CD4-positive, alpha-beta T cell treated with Interferon alpha-2 for 1 hour (primary cell): ENCODE measurements around the gene MALT1.
"Not testable (repeated sequence)": the region's sequence is repeated elsewhere in the genome, so short reads cannot be mapped to it uniquely, and the experiment has no call there.

Experiments used
- DNase-seq, 2 donors: peaks; one replicate each; pipeline ENCODE4 v3.0.0-alpha.2; 2020 to 2022

MALT1 gene

DNA sequence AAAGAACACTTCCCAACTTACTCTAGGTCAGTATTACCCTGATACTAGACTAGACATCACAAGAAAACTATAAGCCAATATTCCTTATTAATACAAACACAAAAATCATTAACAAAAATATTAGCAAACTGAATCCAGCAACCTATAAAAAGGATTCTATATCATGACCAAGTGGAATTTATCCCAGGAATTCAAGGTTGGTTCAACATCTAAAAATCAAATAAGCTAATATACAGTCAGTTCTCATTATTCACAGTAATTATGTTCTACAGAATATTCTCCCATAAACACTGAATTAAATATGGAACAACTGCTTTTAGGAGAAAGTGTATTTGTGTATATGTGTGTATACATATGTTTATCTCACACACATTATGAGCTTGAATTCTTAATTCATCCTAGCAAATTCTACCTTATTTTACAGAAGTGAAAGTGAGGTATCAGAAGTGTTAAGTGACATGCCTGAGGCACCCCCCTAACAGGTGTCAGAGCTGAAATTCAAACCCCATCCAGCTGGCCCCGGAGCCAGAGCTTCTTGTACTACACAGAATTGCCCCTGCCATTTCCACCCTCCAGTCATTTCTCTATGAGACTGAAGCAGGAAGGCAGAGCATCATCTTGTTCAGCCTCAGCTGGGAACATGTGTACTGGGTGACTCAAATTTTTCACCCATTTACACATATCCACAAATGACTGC is 77.8 kb downstream of the MALT1 start:
- DNase-seq: no peak

GRCh38 chr18:58753976-58754375 is 82.7 kb downstream of the MALT1 start:
- DNase-seq: no peak

DNA sequence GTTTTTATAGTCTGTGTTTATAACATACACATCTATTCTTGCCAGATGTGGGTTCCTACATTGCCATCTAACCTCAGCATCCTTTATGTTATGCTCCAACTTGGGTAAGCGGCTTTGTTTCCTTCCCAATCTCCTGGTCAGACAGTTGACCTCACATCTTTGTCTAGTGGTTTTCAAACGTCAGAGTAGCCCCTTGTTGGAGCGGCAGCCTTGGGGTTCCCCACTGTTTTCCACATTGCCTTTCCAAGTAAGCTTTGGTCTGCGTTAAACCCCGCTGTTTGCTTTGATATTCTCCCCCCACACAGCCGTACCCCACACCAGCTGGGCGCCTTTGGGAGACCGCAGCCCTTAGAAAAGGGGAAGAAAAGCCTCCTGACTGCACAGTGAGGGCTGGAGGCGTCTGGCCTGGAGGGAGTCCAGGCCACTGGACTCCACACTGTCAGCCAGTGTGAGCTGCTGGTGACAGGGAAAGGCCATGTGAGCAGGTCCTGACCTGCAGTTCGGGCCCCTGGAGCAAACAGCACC is 83.3 kb downstream of the MALT1 start:
- peak; percentile 8 to 10 for DNase-seq

GRCh38 chr18:58755304-58756010 is 84.2 kb downstream of the MALT1 start:
- peak; percentile 14 to 17 for DNase-seq

GRCh38 chr18:58756148-58756547 is 84.9 kb downstream of the MALT1 start:
- no peak for DNase-seq

DNA sequence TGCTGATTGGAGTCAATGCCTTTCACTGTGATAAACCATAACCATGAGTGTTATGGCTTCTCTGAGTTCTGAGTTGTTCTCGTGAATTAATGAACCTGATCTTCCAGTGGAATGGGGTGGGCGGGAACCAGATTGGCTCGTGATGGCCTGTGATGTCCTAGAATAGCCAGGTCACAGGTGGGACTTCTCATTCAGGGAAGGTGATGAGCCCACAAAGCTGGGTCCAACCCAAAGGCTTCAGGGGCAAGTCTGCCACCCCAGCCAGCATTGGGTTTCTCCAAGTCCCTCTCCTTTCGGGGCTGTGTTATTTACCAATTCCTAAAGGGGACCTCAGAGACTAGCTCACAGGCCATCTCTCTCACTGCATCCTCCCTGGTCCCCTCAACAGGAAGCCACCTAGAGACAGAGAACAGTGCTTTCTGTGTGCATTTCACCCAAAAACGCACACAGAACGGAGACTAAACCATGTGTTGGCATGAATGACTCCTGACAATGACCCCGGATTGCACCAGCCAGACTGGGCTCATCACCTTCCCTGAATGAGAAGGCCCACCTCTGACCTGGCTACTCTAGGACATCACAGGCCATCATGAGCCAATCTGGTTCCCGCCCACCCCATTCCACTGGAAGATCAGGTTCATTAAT is 85.5 kb downstream of the MALT1 start:
- no peak for DNase-seq

DNA sequence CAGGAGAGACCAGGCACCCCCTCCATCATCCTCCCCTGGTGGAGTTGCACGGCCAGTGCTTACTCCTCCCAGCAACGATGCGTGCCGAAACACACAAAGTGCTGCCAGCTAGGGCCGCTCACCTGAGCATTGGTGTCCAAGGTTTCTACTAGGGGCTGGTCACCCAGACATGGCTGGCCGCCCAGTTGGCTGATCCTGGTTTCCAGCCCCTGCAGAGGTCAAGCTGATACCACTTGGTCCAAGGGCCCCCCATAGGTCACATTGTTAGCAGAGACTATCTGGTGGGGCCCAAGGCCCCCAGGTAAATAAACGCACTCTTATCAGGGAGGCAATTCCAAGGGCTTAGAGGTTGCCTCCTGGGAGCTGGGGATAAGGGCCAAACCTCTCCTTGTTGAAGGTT is 86.1 kb downstream of the MALT1 start:
- DNase-seq: not testable (repeated sequence)

DNA sequence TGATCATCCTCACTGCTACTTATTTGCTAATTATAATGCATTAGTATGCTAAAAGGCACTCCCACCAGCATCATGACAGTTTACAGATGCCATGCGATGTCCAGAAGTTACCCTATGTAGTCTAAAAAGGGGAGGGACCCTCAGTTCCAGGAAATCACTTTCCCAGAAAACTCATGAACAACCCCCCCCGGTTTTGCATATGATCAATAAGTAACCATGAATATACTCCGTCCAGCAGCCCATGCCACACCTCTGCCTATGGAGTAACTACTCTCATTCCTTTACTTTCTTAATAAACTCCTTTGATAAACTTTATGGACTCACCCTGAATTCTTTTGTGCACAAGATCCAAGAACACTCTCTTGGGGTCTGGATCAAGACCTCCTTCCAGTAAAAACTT is 86.8 kb downstream of the MALT1 start:
- DNase-seq: no peak

- no peak for DNase-seq
Observed at GRCh38 chr18:58758606-58759005, 87.3 kb downstream of the MALT1 start.

- DNase-seq: peak in 1 of 2 donors; percentile 26
Observed at GRCh38 chr18:58761241-58761969, 90.1 kb downstream of the MALT1 start.

- DNase-seq: no peak
Observed at GRCh38 chr18:58761970-58762780, 90.9 kb downstream of the MALT1 start.

DNA sequence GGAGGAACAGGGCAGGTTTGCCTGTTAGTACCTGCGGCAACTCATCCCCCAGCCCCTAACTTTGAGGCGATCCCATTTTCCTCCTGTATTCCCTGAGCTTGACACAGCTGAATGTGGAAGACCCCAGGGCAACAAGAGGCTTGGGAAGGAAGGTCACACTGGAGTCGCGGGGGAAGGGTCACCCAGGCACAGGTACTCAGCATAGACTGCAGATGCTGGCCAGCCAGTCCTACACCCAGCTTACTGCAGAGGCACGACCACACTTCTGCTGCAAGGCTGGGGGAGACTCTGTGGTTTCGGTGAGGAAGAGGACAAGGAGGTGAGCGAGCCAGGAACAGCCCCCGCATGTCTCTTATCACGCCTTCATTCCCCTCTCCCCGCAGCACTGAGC is 91.5 kb downstream of the MALT1 start:
- no peak for DNase-seq

GRCh38 chr18:58766164-58766563 is 94.9 kb downstream of the MALT1 start:
- DNase-seq: no peak

- no peak for DNase-seq
Observed at GRCh38 chr18:58766946-58767345, 95.7 kb downstream of the MALT1 start.

DNA sequence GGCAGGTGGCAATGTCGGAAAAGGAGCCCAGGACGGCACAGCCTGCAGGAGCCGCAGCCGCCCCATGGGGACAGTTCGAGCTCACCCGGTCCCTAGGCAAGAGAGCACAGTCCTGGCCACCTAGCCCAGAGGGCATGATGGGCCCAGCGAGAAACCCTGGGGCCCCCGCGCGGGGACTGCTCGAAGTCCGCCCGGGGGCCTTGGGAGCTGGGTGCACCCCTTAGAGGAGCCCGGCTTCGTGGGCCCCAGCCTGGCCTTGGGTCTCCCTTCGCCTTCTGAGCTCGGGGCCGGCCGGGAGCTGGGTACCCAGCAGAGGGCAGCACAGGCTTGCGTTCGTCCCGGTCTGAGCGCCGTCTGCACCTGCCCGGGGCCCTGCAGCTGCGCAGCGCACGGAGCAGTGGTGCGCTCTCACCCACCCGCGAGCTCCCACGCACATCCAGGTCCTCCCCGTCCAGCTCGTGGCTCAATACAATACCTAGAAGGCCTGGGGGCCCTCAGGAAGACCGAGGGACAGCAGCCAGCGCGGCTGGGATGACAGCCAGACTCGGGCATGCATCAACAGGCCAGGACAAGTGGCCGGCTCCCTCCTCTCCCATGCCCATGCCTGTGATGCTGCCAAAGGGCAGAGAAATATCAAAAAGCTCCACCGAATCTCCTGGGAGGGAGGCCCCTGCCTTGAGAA is 97.2 kb downstream of the MALT1 start:
- DNase-seq: peak; percentile 62 to 68

GRCh38 chr18:58769321-58769720 is 98.1 kb downstream of the MALT1 start:
- DNase-seq: no peak

DNA sequence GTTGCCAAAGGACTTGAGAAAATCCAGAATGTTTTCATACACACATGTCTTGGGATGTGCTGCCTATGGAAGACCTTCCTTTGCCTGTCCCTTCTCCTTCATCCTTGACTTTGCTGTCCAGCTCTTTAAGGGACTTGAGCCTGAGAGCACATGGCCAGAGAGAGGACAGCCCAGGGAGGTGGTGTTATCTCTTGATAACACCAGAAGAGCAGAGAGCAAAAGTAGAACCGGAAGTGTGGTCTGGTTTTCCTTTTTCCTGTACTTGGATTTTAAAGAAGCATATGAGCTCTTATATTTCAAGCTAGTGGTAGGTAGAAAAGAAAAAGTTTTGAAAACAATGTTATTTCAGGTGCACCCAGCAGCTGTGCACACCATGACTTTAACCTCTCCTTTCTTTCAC is 99.3 kb downstream of the MALT1 start:
- DNase-seq: no peak

DNA sequence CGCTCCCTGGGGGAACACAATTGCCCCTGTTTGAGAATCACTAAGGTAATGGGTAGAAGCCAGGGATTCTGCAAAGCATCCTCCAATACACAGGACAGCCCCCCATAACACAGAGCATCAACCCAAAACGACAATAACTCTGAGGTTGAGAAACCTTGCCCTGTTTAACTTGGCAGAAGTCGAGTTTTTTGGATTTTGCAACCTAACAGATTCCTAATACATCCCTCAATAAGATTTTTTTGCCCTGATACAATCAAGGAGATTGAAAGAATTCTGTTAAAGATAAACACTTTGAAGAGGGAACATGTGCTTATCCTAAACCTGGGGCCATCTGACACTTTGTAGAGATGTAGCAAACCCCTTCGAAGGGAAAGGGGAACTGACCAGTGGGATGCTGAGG is 100.9 kb downstream of the MALT1 start:
- no peak for DNase-seq

- no peak for DNase-seq
Observed at GRCh38 chr18:58776084-58776483, 104.8 kb downstream of the MALT1 start.

DNA sequence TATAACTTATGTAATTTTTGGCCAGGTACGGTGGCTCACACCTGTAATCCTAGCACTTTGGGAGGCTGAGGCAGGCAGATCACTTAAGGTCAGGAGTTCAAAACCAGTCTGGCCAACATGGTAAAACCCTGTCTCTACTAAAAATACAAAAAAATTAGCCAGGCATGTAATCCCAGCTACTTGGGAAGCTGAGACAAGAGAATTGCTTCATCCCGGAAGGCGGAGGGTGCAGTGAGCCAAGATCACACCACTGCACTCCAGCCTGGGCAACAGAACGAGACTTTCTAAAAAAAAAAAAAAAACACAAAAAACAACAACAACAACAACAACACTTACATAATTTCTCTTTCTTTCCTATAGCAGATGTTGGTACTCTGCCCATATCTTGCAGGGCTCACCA is 105.3 kb downstream of the MALT1 start:
- not testable (repeated sequence) for DNase-seq

DNA sequence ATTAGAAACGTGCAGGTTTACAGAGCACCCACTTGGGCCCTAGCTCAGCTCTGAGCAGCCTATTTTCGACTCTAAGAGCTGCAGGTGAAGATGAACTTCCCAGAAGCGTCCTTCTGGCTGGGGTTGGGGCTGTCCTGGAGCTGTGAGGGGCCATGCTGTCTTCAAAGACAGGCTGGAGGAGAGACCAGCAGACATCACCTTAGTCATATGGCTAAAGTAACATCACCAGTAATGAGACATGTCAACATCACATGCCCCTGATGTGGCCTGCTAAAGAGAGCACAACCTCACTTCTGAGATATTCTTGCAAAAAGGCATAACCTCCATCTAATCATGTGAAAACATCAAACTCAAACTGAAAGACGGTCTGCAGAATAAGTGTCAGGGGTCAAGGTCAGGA is 106.2 kb downstream of the MALT1 start:
- no peak for DNase-seq

GRCh38 chr18:58779529-58779928 is 108.3 kb downstream of the MALT1 start:
- no peak for DNase-seq
